ENCODE measurements around the gene GPC4. TPM values are rescaled to one million over a fixed set of nuclear protein-coding genes. Genes with fewer than 3 reads are reported as not detected.
"Not testable (repeated sequence)": the region's sequence is repeated elsewhere in the genome, so short reads cannot be mapped to it uniquely, and the experiment has no call there.

The GPC4 gene
- total and polyA plus RNA-seq, 2 donors = 2.6 to 8.4 TPM

GRCh38 chrX:133290076-133290475, 125.2 kb downstream of the GPC4 start:
- Histone ChIP-seq H3K4me3 (ENCODE audit: low read length in 2 of 2) (no peak overlapping the region), H3K27ac (ENCODE audit: low read depth in 1 of 2, low read length in 1 of 2) (no peak overlapping the region), H3K27me3 (ENCODE audit: control insufficient read depth in 2 of 2, insufficient read depth in 1 of 2, low read length in 1 of 2) (no peaks in the 10 kb centered on the region), H3K4me1 (ENCODE audit: control insufficient read depth in 2 of 2, insufficient read depth in 2 of 2, low read length in 2 of 2) (no peaks in the 10 kb centered on the region), H3K9me3 (ENCODE audit: control insufficient read depth in 2 of 2, insufficient read depth in 1 of 2, low read length in 1 of 2) (no peaks in the 10 kb centered on the region), H3K36me3 (ENCODE audit: control insufficient read depth in 2 of 2, insufficient read depth in 2 of 2, low read length in 1 of 2) (no peaks in the 10 kb centered on the region)
- 98% methylated on average over 4 of the region's 4 CpGs for WGBS
- no peak for DNase-seq (ENCODE audit: low read depth in 6 of 9, low spot score in 9 of 9)

- Histone ChIP-seq H3K27me3 (ENCODE audit: control insufficient read depth in 2 of 2, insufficient read depth in 1 of 2, low read length in 1 of 2) (no peaks in the 10 kb centered on the region), H3K4me1 (ENCODE audit: control insufficient read depth in 2 of 2, insufficient read depth in 2 of 2, low read length in 2 of 2) (no peaks in the 10 kb centered on the region), H3K36me3 (ENCODE audit: control insufficient read depth in 2 of 2, insufficient read depth in 2 of 2, low read length in 1 of 2) (no peaks in the 10 kb centered on the region), H3K4me3 (ENCODE audit: low read length in 2 of 2) (no peak overlapping the region), H3K9me3 (ENCODE audit: control insufficient read depth in 2 of 2, insufficient read depth in 1 of 2, low read length in 1 of 2) (no peaks in the 10 kb centered on the region), H3K27ac (ENCODE audit: low read depth in 1 of 2, low read length in 1 of 2) (no peak overlapping the region)
- WGBS = 95% methylated on average over 1 of the region's 1 CpG
- DNase-seq (ENCODE audit: low read depth in 6 of 9, low spot score in 9 of 9) = no peak
Observed at GRCh38 chrX:133287860-133288259, 127.4 kb downstream of the GPC4 start.

GRCh38 chrX:133285341-133285740, 129.9 kb downstream of the GPC4 start:
- Histone ChIP-seq H3K4me1 (ENCODE audit: control insufficient read depth in 2 of 2, insufficient read depth in 2 of 2, low read length in 2 of 2) (no peaks in the 10 kb centered on the region), H3K4me3 (ENCODE audit: low read length in 2 of 2) (no peak overlapping the region), H3K27ac (ENCODE audit: low read depth in 1 of 2, low read length in 1 of 2) (no peak overlapping the region), H3K36me3 (ENCODE audit: control insufficient read depth in 2 of 2, insufficient read depth in 2 of 2, low read length in 1 of 2) (no peaks in the 10 kb centered on the region), H3K27me3 (ENCODE audit: control insufficient read depth in 2 of 2, insufficient read depth in 1 of 2, low read length in 1 of 2) (no peaks in the 10 kb centered on the region), H3K9me3 (ENCODE audit: control insufficient read depth in 2 of 2, insufficient read depth in 1 of 2, low read length in 1 of 2) (no peaks in the 10 kb centered on the region)
- 93% methylated on average over 6 of the region's 6 CpGs for WGBS
- DNase-seq (ENCODE audit: low read depth in 6 of 9, low spot score in 9 of 9) = no peak

- H3K4me3 ChIP-seq (ENCODE audit: low read length in 2 of 2); H3K9me3 ChIP-seq (ENCODE audit: control insufficient read depth in 2 of 2, insufficient read depth in 1 of 2, low read length in 1 of 2); H3K36me3 ChIP-seq (ENCODE audit: control insufficient read depth in 2 of 2, insufficient read depth in 2 of 2, low read length in 1 of 2); H3K27ac ChIP-seq (ENCODE audit: low read depth in 1 of 2, low read length in 1 of 2); H3K27me3 ChIP-seq (ENCODE audit: control insufficient read depth in 2 of 2, insufficient read depth in 1 of 2, low read length in 1 of 2); H3K4me1 ChIP-seq (ENCODE audit: control insufficient read depth in 2 of 2, insufficient read depth in 2 of 2, low read length in 2 of 2); DNase-seq (ENCODE audit: low read depth in 6 of 9, low spot score in 9 of 9): not testable (repeated sequence)
- 91% methylated on average over 9 of the region's 9 CpGs for WGBS
Observed at GRCh38 chrX:133279112-133279730, 136.1 kb downstream of the GPC4 start.

- WGBS = 93% methylated on average over 4 of the region's 4 CpGs
- no peak overlapping the region for H3K27ac ChIP-seq (ENCODE audit: low read depth in 1 of 2, low read length in 1 of 2)
- no peak overlapping the region for H3K4me3 ChIP-seq (ENCODE audit: low read length in 2 of 2)
- H3K36me3 ChIP-seq (ENCODE audit: control insufficient read depth in 2 of 2, insufficient read depth in 2 of 2, low read length in 1 of 2) = no peaks in the 10 kb centered on the region
- H3K27me3 ChIP-seq (ENCODE audit: control insufficient read depth in 2 of 2, insufficient read depth in 1 of 2, low read length in 1 of 2) = no peaks in the 10 kb centered on the region
- no peak for DNase-seq (ENCODE audit: low read depth in 6 of 9, low spot score in 9 of 9)
- no peaks in the 10 kb centered on the region for H3K9me3 ChIP-seq (ENCODE audit: control insufficient read depth in 2 of 2, insufficient read depth in 1 of 2, low read length in 1 of 2)
- H3K4me1 ChIP-seq (ENCODE audit: control insufficient read depth in 2 of 2, insufficient read depth in 2 of 2, low read length in 2 of 2) = no peaks in the 10 kb centered on the region
Observed at GRCh38 chrX:133273180-133273579, 142.1 kb downstream of the GPC4 start.

- no peak overlapping the region for H3K4me3 ChIP-seq (ENCODE audit: low read length in 2 of 2)
- H3K4me1 ChIP-seq (ENCODE audit: control insufficient read depth in 2 of 2, insufficient read depth in 2 of 2, low read length in 2 of 2) = no peaks in the 10 kb centered on the region
- no peaks in the 10 kb centered on the region for H3K9me3 ChIP-seq (ENCODE audit: control insufficient read depth in 2 of 2, insufficient read depth in 1 of 2, low read length in 1 of 2)
- H3K27me3 ChIP-seq (ENCODE audit: control insufficient read depth in 2 of 2, insufficient read depth in 1 of 2, low read length in 1 of 2) = no peaks in the 10 kb centered on the region
- no peaks in the 10 kb centered on the region for H3K36me3 ChIP-seq (ENCODE audit: control insufficient read depth in 2 of 2, insufficient read depth in 2 of 2, low read length in 1 of 2)
- H3K27ac ChIP-seq (ENCODE audit: low read depth in 1 of 2, low read length in 1 of 2) = no peak overlapping the region
- 70% methylated on average over 2 of the region's 2 CpGs for WGBS
- DNase-seq (ENCODE audit: low read depth in 6 of 9, low spot score in 9 of 9) = no peak
Observed at GRCh38 chrX:133269168-133269567, 146.1 kb downstream of the GPC4 start.

- 98% methylated on average over 2 of the region's 2 CpGs for WGBS
Observed at GRCh38 chrX:133267621-133268020, 147.7 kb downstream of the GPC4 start.

GRCh38 chrX:133265331-133265730, 150.0 kb downstream of the GPC4 start:
- no peaks in the 10 kb centered on the region for H3K27me3 ChIP-seq (ENCODE audit: control insufficient read depth in 2 of 2, insufficient read depth in 1 of 2, low read length in 1 of 2)
- H3K36me3 ChIP-seq (ENCODE audit: control insufficient read depth in 2 of 2, insufficient read depth in 2 of 2, low read length in 1 of 2) = no peaks in the 10 kb centered on the region
- WGBS = 34% methylated on average over 13 of the region's 13 CpGs
- H3K4me1 ChIP-seq (ENCODE audit: control insufficient read depth in 2 of 2, insufficient read depth in 2 of 2, low read length in 2 of 2) = no peaks in the 10 kb centered on the region
- no peak overlapping the region for H3K27ac ChIP-seq (ENCODE audit: low read depth in 1 of 2, low read length in 1 of 2)
- H3K4me3 ChIP-seq (ENCODE audit: low read length in 2 of 2) = no peak overlapping the region
- H3K9me3 ChIP-seq (ENCODE audit: control insufficient read depth in 2 of 2, insufficient read depth in 1 of 2, low read length in 1 of 2) = no peaks in the 10 kb centered on the region
- DNase-seq (ENCODE audit: low read depth in 6 of 9, low spot score in 9 of 9) = peak in 1 of 9 donors; percentile 9

More at GRCh38 chrX:133267621-133268020, 147.7 kb downstream of the GPC4 start:
- Histone ChIP-seq H3K4me1 (ENCODE audit: control insufficient read depth in 2 of 2, insufficient read depth in 2 of 2, low read length in 2 of 2) (no peaks in the 10 kb centered on the region), H3K9me3 (ENCODE audit: control insufficient read depth in 2 of 2, insufficient read depth in 1 of 2, low read length in 1 of 2) (no peaks in the 10 kb centered on the region), H3K27ac (ENCODE audit: low read depth in 1 of 2, low read length in 1 of 2) (no peak overlapping the region), H3K36me3 (ENCODE audit: control insufficient read depth in 2 of 2, insufficient read depth in 2 of 2, low read length in 1 of 2) (no peaks in the 10 kb centered on the region), H3K4me3 (ENCODE audit: low read length in 2 of 2) (no peak overlapping the region), H3K27me3 (ENCODE audit: control insufficient read depth in 2 of 2, insufficient read depth in 1 of 2, low read length in 1 of 2) (no peaks in the 10 kb centered on the region)
- DNase-seq (ENCODE audit: low read depth in 6 of 9, low spot score in 9 of 9) = no peak

GRCh38 chrX:133258481-133258880, 156.8 kb downstream of the GPC4 start:
- Histone ChIP-seq H3K4me3 (ENCODE audit: low read length in 2 of 2) (no peak overlapping the region), H3K4me1 (ENCODE audit: control insufficient read depth in 2 of 2, insufficient read depth in 2 of 2, low read length in 2 of 2) (no peaks in the 10 kb centered on the region), H3K36me3 (ENCODE audit: control insufficient read depth in 2 of 2, insufficient read depth in 2 of 2, low read length in 1 of 2) (no peaks in the 10 kb centered on the region), H3K9me3 (ENCODE audit: control insufficient read depth in 2 of 2, insufficient read depth in 1 of 2, low read length in 1 of 2) (no peaks in the 10 kb centered on the region), H3K27me3 (ENCODE audit: control insufficient read depth in 2 of 2, insufficient read depth in 1 of 2, low read length in 1 of 2) (no peaks in the 10 kb centered on the region), H3K27ac (ENCODE audit: low read depth in 1 of 2, low read length in 1 of 2) (no peak overlapping the region)
- DNase-seq (ENCODE audit: low read depth in 6 of 9, low spot score in 9 of 9) = no peak

GRCh38 chrX:133254666-133255065, 160.6 kb downstream of the GPC4 start:
- WGBS = 95% methylated on average over 3 of the region's 3 CpGs
- Histone ChIP-seq H3K4me3 (ENCODE audit: low read length in 2 of 2) (no peak overlapping the region), H3K36me3 (ENCODE audit: control insufficient read depth in 2 of 2, insufficient read depth in 2 of 2, low read length in 1 of 2) (no peaks in the 10 kb centered on the region), H3K4me1 (ENCODE audit: control insufficient read depth in 2 of 2, insufficient read depth in 2 of 2, low read length in 2 of 2) (no peaks in the 10 kb centered on the region), H3K9me3 (ENCODE audit: control insufficient read depth in 2 of 2, insufficient read depth in 1 of 2, low read length in 1 of 2) (no peaks in the 10 kb centered on the region), H3K27me3 (ENCODE audit: control insufficient read depth in 2 of 2, insufficient read depth in 1 of 2, low read length in 1 of 2) (no peaks in the 10 kb centered on the region), H3K27ac (ENCODE audit: low read depth in 1 of 2, low read length in 1 of 2) (no peak overlapping the region)
- no peak for DNase-seq (ENCODE audit: low read depth in 6 of 9, low spot score in 9 of 9)

All from thymus (tissue), 11 donors.